Keratinocyte (primary cell): ENCODE data around the gene TIE1.

Experiments
- CTCF ChIP-seq, 3 experiments: IDR thresholded peaks in 1 of 3; conservative IDR thresholded peaks in 1 of 3; optimal IDR thresholded peaks in 1 of 3; 2 replicates in 2 of 3; 3 replicates in 1 of 3; pipeline versions ENCODE3 to v1.5.1; 2011; ENCODE audit warnings: low read length in 3 of 3, mild to moderate bottlenecking in 3 of 3, moderate library complexity in 2 of 3, control low read depth in 1 of 3, inconsistent platforms in 1 of 3; ENCODE audit not compliant: insufficient read depth in 2 of 3; ENCODE audit errors: extremely low read depth in 1 of 3
- EZH2 ChIP-seq: IDR thresholded peaks from one replicate; pipeline ENCODE4 v1.6.1; 2012; ENCODE audit warnings: inconsistent platforms, mild to moderate bottlenecking, low read length, moderate library complexity

GRCh38 chr1:43309405-43310025 is 8.7 kb downstream of the TIE1 start:
- TF ChIP-seq CTCF (optimal IDR thresholded peaks at IDR 0.05 in 1 of 3, IDR thresholded peaks at IDR 0.05 in 1 of 3, conservative IDR thresholded peaks at IDR 0.05 in 1 of 3; ENCODE audit: extremely low read depth in 1 of 3, insufficient read depth in 2 of 3, low read length in 3 of 3) = no peak
- no peak for TF ChIP-seq EZH2
